Measurements from ENCODE around the gene ERFL.
A peak's percentile ranks its signal among the peaks of the same experiment; 100 is the strongest.

ERFL gene

GRCh38 chr19:41932720-41933332, 4.6 kb upstream of the ERFL start:
- Histone ChIP-seq H3K27me3 (ENCODE audit: insufficient read depth, low read length) (peaks cover 56% of the 10 kb centered on the region), H3K36me3 (ENCODE audit: insufficient read depth, low read length) (no peaks in the 10 kb centered on the region), H3K79me2 (ENCODE audit: control insufficient read depth, insufficient read depth, low read length, unreplicated experiment) (no peaks in the 10 kb centered on the region), H3K4me1 (ENCODE audit: control insufficient read depth, insufficient read depth, low read length, unreplicated experiment) (peaks cover 15% of the 10 kb centered on the region), H3K4me3 (ENCODE audit: low read depth, low read length) (no peak overlapping the region), H2AFZ (ENCODE audit: low read length, unreplicated experiment) (no peak overlapping the region), H3K27ac (ENCODE audit: low read depth, low read length) (no peak overlapping the region)

- H3K4me3 ChIP-seq (ENCODE audit: low read depth, low read length): no peak overlapping the region
- H3K4me1 ChIP-seq (ENCODE audit: control insufficient read depth, insufficient read depth, low read length, unreplicated experiment): peaks cover 15% of the 10 kb centered on the region
- H3K36me3 ChIP-seq (ENCODE audit: insufficient read depth, low read length): no peaks in the 10 kb centered on the region
- H3K79me2 ChIP-seq (ENCODE audit: control insufficient read depth, insufficient read depth, low read length, unreplicated experiment): no peaks in the 10 kb centered on the region
- peaks cover 56% of the 10 kb centered on the region for H3K27me3 ChIP-seq (ENCODE audit: insufficient read depth, low read length)
- H3K27ac ChIP-seq (ENCODE audit: low read depth, low read length): no peak overlapping the region
- no peak overlapping the region for H2AFZ ChIP-seq (ENCODE audit: low read length, unreplicated experiment)
Measured at GRCh38 chr19:41932259-41932719, 4.0 kb upstream of the ERFL start.

GRCh38 chr19:41930926-41931592, 2.8 kb upstream of the ERFL start:
- H3K27ac ChIP-seq (ENCODE audit: low read depth, low read length): no peak overlapping the region
- H3K4me1 ChIP-seq (ENCODE audit: control insufficient read depth, insufficient read depth, low read length, unreplicated experiment): peaks cover 4% of the 10 kb centered on the region
- H2AFZ ChIP-seq (ENCODE audit: low read length, unreplicated experiment): no peak overlapping the region
- H3K36me3 ChIP-seq (ENCODE audit: insufficient read depth, low read length): no peaks in the 10 kb centered on the region
- no peak overlapping the region for H3K4me3 ChIP-seq (ENCODE audit: low read depth, low read length)
- H3K27me3 ChIP-seq (ENCODE audit: insufficient read depth, low read length): peaks cover 66% of the 10 kb centered on the region
- H3K79me2 ChIP-seq (ENCODE audit: control insufficient read depth, insufficient read depth, low read length, unreplicated experiment): no peaks in the 10 kb centered on the region

- no peak overlapping the region for H2AFZ ChIP-seq (ENCODE audit: low read length, unreplicated experiment)
- no peaks in the 10 kb centered on the region for H3K79me2 ChIP-seq (ENCODE audit: control insufficient read depth, insufficient read depth, low read length, unreplicated experiment)
- H3K27ac ChIP-seq (ENCODE audit: low read depth, low read length): no peak overlapping the region
- no peaks in the 10 kb centered on the region for H3K36me3 ChIP-seq (ENCODE audit: insufficient read depth, low read length)
- H3K27me3 ChIP-seq (ENCODE audit: insufficient read depth, low read length): peaks cover 68% of the 10 kb centered on the region
- no peaks in the 10 kb centered on the region for H3K4me1 ChIP-seq (ENCODE audit: control insufficient read depth, insufficient read depth, low read length, unreplicated experiment)
- no peak overlapping the region for H3K4me3 ChIP-seq (ENCODE audit: low read depth, low read length)
Measured at GRCh38 chr19:41930322-41930722, 2.1 kb upstream of the ERFL start.

GRCh38 chr19:41929536-41930071, 1.4 kb upstream of the ERFL start:
- Histone ChIP-seq H3K4me1 (ENCODE audit: control insufficient read depth, insufficient read depth, low read length, unreplicated experiment) (no peaks in the 10 kb centered on the region), H3K36me3 (ENCODE audit: insufficient read depth, low read length) (no peaks in the 10 kb centered on the region), H3K4me3 (ENCODE audit: low read depth, low read length) (no peak overlapping the region), H2AFZ (ENCODE audit: low read length, unreplicated experiment) (no peak overlapping the region), H3K27me3 (ENCODE audit: insufficient read depth, low read length) (peaks cover 71% of the 10 kb centered on the region), H3K27ac (ENCODE audit: low read depth, low read length) (no peak overlapping the region), H3K79me2 (ENCODE audit: control insufficient read depth, insufficient read depth, low read length, unreplicated experiment) (no peaks in the 10 kb centered on the region)

GRCh38 chr19:41928754-41929535, 696 bp upstream of the ERFL start:
- Histone ChIP-seq H3K79me2 (ENCODE audit: control insufficient read depth, insufficient read depth, low read length, unreplicated experiment) (no peaks in the 10 kb centered on the region), H3K36me3 (ENCODE audit: insufficient read depth, low read length) (no peaks in the 10 kb centered on the region), H3K4me1 (ENCODE audit: control insufficient read depth, insufficient read depth, low read length, unreplicated experiment) (no peaks in the 10 kb centered on the region), H2AFZ (ENCODE audit: low read length, unreplicated experiment) (no peak overlapping the region), H3K4me3 (ENCODE audit: low read depth, low read length) (peak overlapping the region; percentile 72), H3K27me3 (ENCODE audit: insufficient read depth, low read length) (peaks cover 76% of the 10 kb centered on the region), H3K27ac (ENCODE audit: low read depth, low read length) (no peak overlapping the region)

GRCh38 chr19:41927497-41928192, 604 bp downstream of the ERFL start:
- peak overlapping the region; percentile 72 for H3K4me3 ChIP-seq (ENCODE audit: low read depth, low read length)
- H3K27me3 ChIP-seq (ENCODE audit: insufficient read depth, low read length): peaks cover 74% of the 10 kb centered on the region
- H3K4me1 ChIP-seq (ENCODE audit: control insufficient read depth, insufficient read depth, low read length, unreplicated experiment): no peaks in the 10 kb centered on the region

GRCh38 chr19:41926763-41927496, 1.3 kb downstream of the ERFL start:
- Histone ChIP-seq H3K79me2 (ENCODE audit: control insufficient read depth, insufficient read depth, low read length, unreplicated experiment) (no peaks in the 10 kb centered on the region), H3K27ac (ENCODE audit: low read depth, low read length) (no peak overlapping the region), H2AFZ (ENCODE audit: low read length, unreplicated experiment) (no peak overlapping the region), H3K4me3 (ENCODE audit: low read depth, low read length) (no peak overlapping the region), H3K27me3 (ENCODE audit: insufficient read depth, low read length) (peaks cover 74% of the 10 kb centered on the region), H3K36me3 (ENCODE audit: insufficient read depth, low read length) (no peaks in the 10 kb centered on the region), H3K4me1 (ENCODE audit: control insufficient read depth, insufficient read depth, low read length, unreplicated experiment) (no peaks in the 10 kb centered on the region)

More at GRCh38 chr19:41927497-41928192, 604 bp downstream of the ERFL start:
- Histone ChIP-seq H2AFZ (ENCODE audit: low read length, unreplicated experiment) (no peak overlapping the region), H3K79me2 (ENCODE audit: control insufficient read depth, insufficient read depth, low read length, unreplicated experiment) (no peaks in the 10 kb centered on the region), H3K27ac (ENCODE audit: low read depth, low read length) (no peak overlapping the region), H3K36me3 (ENCODE audit: insufficient read depth, low read length) (no peaks in the 10 kb centered on the region)

- H3K4me3 ChIP-seq (ENCODE audit: low read depth, low read length): no peak overlapping the region
- H3K79me2 ChIP-seq (ENCODE audit: control insufficient read depth, insufficient read depth, low read length, unreplicated experiment): no peaks in the 10 kb centered on the region
- no peaks in the 10 kb centered on the region for H3K4me1 ChIP-seq (ENCODE audit: control insufficient read depth, insufficient read depth, low read length, unreplicated experiment)
- H2AFZ ChIP-seq (ENCODE audit: low read length, unreplicated experiment): no peak overlapping the region
- no peaks in the 10 kb centered on the region for H3K36me3 ChIP-seq (ENCODE audit: insufficient read depth, low read length)
- H3K27me3 ChIP-seq (ENCODE audit: insufficient read depth, low read length): peaks cover 73% of the 10 kb centered on the region
- H3K27ac ChIP-seq (ENCODE audit: low read depth, low read length): no peak overlapping the region
Measured at GRCh38 chr19:41926028-41926762, 2.1 kb downstream of the ERFL start.
